GM19452 (cell line): ENCODE data around the gene PDE9A.
"Not testable (repeated sequence)": the region's sequence is repeated elsewhere in the genome, so short reads cannot be mapped to it uniquely, and the experiment has no call there.

ENCODE experiments used
- ATAC-seq: cut with Tn5 transposase; IDR thresholded peaks from one replicate; pipeline ENCODE4 v1.9.1; 2021; ENCODE audit not compliant: unreplicated experiment

The PDE9A gene

GRCh38 chr21:42785666-42786427 is 132.4 kb downstream of the PDE9A start:
- ATAC-seq: no peak

GRCh38 chr21:42786884-42787283 is 133.5 kb downstream of the PDE9A start:
- ATAC-seq: no peak

GRCh38 chr21:42787613-42788012 is 134.2 kb downstream of the PDE9A start:
- no peak for ATAC-seq

GRCh38 chr21:42790520-42791065 is 137.2 kb downstream of the PDE9A start:
- no peak for ATAC-seq

- ATAC-seq: no peak
Observed at GRCh38 chr21:42793774-42794173, 140.4 kb downstream of the PDE9A start.

- ATAC-seq: no peak
Observed at GRCh38 chr21:42794551-42794950, 141.1 kb downstream of the PDE9A start.

GRCh38 chr21:42796327-42797062 is 143.1 kb downstream of the PDE9A start:
- ATAC-seq: no peak

GRCh38 chr21:42797522-42797921 is 144.1 kb downstream of the PDE9A start:
- ATAC-seq: no peak

GRCh38 chr21:42798106-42798505 is 144.7 kb downstream of the PDE9A start:
- ATAC-seq: no peak

- ATAC-seq: no peak
Observed at GRCh38 chr21:42799516-42799915, 146.1 kb downstream of the PDE9A start.

GRCh38 chr21:42799948-42800347 is 146.5 kb downstream of the PDE9A start:
- ATAC-seq: no peak

- ATAC-seq: not testable (repeated sequence)
Observed at GRCh38 chr21:42801616-42802015, 148.2 kb downstream of the PDE9A start.

- no peak for ATAC-seq
Observed at GRCh38 chr21:42806509-42807140, 153.2 kb downstream of the PDE9A start.

GRCh38 chr21:42807293-42807895 is 154.0 kb downstream of the PDE9A start:
- ATAC-seq: not testable (repeated sequence)

- ATAC-seq: no peak
Observed at GRCh38 chr21:42807938-42808613, 154.7 kb downstream of the PDE9A start.

- no peak for ATAC-seq
Observed at GRCh38 chr21:42809171-42809570, 155.8 kb downstream of the PDE9A start.

GRCh38 chr21:42809577-42810475 is 156.4 kb downstream of the PDE9A start:
- ATAC-seq: no peak

- no peak for ATAC-seq
Observed at GRCh38 chr21:42811960-42812359, 158.5 kb downstream of the PDE9A start.

GRCh38 chr21:42812528-42813241 is 159.3 kb downstream of the PDE9A start:
- not testable (repeated sequence) for ATAC-seq
